ENCODE data around the gene LMBR1.
"Not testable (repeated sequence)": the region's sequence is repeated elsewhere in the genome, so short reads cannot be mapped to it uniquely, and the experiment has no call there.

The LMBR1 gene, protein sequence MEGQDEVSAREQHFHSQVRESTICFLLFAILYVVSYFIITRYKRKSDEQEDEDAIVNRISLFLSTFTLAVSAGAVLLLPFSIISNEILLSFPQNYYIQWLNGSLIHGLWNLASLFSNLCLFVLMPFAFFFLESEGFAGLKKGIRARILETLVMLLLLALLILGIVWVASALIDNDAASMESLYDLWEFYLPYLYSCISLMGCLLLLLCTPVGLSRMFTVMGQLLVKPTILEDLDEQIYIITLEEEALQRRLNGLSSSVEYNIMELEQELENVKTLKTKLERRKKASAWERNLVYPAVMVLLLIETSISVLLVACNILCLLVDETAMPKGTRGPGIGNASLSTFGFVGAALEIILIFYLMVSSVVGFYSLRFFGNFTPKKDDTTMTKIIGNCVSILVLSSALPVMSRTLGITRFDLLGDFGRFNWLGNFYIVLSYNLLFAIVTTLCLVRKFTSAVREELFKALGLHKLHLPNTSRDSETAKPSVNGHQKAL

DNA sequence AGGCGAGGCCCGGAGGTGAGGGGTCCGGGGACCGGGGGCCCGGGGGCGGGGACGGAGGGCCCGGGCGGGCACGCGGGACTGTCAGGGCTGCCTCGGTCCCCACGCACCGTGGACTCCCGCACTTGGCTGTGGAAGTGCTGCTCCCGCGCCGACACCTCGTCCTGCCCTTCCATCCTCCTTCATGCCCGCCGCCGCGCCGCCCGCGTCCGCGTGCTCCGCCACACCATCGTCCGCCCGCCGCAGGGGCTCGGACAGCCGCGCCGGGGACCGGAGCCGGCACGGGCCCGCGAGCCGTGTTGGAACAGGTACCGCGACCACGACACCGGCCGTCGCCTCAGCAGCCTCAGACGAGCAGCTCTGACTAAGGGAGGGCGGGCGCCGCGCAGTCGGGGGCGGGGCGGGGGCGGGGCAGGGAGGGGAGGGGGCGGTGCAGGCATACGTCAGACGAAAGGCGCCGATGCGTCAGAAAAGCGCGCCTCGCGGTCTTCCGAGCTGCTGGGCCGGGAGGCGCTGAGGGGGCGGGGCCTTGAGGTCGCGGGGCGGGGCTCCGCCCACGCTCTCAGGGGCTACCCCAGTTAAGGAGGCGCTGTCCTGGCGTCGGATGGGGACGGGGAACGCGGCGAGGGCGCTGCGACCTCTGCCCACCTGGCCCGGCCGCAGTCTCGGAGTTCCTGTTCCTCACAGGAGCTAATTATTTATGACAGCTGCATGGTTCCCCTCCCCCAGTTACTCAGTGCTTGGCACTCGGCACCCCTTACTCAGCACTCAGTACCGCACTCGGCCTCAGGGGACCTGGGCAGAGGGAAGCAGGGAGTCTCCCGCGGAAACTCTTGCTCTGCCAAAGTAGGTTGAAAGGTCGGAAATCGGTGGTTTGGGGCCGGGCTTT, at the start of gene LMBR1:
Gene LMBR1 (minus strand): TSS at position 363 of the 886 bp plus-strand sequence. CDS start 190 bp downstream, at position 173.
- FAIRE-seq (no peak), DNase-seq (ENCODE audit: insufficient read length, low spot score) (peak; percentile 91)

DNA sequence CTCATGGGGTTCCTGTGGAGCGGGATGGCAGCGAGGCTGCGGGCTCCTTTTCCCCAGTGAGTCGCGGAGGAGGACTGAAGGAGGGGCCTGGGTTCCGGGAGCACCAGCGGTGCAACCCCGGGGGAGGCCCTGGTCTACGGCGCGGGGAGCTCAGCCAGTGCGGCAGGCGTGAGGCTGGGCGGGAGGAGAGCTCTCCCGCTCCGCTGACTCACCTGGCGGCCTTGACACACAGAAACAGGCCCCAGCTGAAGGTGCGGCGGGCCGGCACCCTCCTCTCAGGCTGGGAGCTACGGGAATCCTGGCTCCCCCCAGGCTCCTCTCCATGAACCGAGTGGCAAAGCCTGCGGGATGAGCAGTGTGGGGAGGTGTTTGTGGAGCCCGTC, 49.7 kb upstream of the LMBR1 start:
- no peak for DNase-seq (ENCODE audit: insufficient read length, low spot score)

DNA sequence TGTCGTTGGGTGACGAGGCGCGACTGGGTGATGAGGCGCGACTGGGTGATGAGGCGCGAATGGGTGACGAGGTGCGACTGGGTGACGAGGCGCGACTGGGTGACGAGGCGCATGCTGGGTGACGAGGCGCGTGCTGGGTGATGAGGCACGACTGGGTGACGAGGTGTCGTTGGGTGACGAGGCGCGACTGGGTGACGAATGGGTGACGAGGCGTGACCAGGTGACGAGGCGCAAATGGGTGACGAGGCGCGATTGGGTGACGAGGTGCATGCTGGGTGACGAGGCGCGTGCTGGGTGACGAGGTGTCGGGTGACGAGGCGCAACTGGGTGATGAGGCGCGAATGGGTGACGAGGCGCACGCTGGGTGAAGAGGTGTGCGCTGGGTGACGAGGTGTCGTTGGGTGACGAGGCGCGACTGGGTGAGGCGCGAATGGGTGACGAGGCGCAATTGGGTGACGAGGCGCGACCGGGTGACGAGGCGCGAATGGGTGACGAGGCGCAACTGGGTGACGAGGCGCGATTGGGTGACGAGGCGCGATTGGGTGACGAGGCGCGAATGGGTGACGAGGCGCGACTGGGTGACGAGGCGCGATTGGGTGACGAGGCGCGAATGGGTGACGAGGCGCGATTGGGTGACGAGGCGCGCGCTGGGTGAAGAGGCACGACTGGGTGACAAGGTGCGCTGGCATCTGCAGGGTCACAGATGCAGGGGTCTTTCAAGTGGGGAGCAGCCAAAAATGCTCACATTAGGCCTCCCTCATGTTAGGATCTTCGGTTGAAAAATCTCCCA, 48.6 kb upstream of the LMBR1 start:
- FAIRE-seq, result no peak

More for the DNA sequence above, 49.7 kb upstream of the LMBR1 start:
- FAIRE-seq, result no peak

DNA sequence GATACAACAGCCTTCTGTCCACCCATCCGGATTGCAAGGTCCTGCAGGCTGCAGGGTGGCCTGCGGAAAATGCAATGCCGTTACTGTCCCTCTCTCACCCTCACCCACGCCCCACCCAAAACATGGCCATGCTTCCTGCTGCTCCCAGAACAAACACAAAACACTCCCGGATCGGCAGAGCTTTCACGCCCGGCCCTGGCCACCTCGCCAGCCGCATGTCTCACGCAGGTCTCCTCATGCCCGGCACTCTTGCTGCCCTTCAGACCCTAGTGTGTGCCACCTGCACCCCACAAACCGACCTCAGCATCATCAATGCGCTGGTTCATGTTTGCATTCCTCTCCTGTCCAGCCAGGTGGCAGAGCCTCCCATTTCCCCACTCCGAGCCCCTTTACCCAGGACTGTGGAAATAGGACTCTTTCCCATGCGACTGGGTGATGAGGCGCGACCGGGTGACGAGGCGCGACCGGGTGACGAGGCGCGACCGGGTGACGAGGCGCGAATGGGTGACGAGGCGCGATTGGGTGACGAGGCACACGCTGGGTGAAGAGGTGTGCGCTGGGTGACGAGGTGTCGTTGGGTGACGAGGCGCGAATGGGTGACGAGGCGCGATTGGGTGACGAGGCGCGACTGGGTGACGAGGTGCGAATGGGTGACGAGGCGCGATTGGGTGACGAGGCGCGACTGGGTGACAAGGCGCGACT, 47.6 kb upstream of the LMBR1 start:
- FAIRE-seq (no peak), DNase-seq (ENCODE audit: insufficient read length, low spot score) (no peak)

More for the DNA sequence above, 48.6 kb upstream of the LMBR1 start:
- no peak for DNase-seq (ENCODE audit: insufficient read length, low spot score)

DNA sequence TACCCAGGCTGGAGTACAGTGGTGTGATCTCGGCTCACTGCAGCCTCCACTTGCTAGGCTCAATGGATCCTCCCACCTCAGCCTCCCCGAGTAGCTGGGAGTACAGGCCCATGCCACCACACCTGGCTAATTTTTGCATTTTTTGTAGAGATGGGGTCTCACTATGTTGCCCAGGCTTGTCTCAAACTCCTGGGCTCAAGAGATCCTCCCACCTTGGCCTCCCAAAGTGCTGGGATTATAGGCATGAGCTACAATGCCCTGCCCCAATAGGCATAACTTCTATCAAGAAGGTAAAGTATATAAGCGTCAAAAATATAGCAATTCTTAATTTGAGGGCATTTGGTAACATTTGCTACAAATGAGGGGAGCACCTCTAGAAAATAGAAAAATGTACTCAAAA, 43.8 kb upstream of the LMBR1 start:
- not testable (repeated sequence) for DNase-seq (ENCODE audit: insufficient read length, low spot score); FAIRE-seq

DNA sequence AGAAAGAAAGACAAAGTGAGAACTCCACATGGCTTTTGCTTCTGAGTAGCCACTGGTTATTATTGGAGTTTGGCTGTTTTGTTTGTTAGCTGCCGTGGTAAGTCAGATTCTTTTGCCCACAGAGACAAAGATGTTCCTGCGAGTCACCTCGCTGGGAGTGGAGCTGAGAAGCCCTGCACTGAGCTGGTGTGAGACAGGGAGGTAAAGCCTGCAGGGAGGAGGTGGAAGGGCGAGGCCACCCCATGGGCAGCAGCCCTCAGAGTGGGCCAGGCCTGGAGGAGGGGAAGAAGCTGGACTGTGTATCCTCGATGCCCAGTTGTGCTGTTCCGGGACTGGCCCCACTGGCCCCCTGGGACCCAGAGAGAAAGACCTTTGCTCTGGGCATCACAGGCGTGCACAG, 42.3 kb upstream of the LMBR1 start:
- DNase-seq (ENCODE audit: insufficient read length, low spot score) (no peak), FAIRE-seq (no peak)

DNA sequence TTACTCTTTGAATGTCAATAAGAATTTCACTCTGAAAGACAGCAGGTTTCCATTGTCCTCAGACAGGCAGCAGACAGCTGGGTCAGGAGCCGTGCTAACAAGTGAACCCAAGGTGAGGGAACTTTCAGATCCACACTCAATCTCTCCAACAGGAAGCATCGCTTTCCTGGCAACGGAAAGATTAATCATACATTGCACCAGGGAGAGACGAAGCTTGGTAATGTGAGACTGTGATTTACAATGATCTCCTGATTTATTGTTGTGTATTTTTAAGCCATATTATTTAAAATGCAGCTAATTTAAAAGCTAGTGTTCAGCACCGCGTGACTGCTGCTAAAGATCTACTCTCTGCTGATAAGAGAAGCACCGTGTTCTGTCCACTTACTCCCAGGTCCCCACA, 39.0 kb upstream of the LMBR1 start:
- no peak for FAIRE-seq

DNA sequence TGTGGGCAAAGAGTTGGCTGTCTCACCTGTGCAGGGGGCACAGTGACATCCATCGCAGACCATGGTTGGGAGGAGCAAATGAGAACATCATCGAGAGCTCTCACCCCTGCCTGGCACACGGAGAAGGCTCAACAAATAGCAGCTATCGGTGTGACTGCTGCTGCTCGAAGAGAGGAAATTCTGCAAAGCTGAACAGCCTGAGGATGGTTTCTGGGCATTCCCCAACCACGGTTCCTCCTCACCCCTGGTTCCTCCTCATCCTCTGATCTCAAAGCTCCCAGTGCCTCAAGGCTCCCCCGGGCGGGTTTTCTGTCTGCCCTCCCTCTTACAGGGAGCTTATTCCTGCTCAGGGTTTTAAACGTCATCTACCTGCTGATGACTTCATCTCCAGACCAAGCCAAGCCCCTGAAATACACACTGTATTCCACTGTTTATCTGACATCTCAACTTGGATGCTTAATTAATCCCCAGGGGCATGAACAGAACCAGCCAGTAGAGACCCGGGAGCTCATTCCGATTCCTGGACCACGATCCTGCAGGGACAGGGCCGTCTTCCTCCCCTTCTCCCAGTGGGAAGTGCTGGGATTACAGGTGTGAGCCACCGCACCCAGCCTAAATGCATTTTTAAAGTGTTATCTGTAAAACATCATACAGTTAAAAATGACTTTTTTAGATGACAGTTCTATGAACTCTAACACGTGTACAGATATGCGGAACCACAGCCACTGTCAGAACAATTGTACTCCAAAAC, 37.0 kb upstream of the LMBR1 start:
- FAIRE-seq (no peak), DNase-seq (ENCODE audit: insufficient read length, low spot score) (no peak)

More for the DNA sequence above, 39.0 kb upstream of the LMBR1 start:
- no peak for DNase-seq (ENCODE audit: insufficient read length, low spot score)

DNA sequence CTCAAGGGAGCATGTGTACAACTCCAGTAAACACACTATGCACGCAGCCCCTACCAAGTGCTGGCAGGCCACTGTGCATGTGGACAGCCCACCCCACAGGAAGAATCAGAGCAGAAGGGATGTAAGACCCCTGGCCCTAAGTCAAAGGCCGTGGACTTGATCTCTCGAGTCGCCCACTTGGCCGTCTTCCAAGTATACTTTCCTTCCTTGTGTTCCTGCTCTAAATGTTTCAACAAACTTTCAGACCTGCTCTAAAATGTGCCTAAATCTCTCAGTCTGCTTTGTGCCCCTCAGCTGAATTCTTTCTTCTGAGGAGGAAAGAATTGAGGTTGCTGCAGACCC, 35.4 kb upstream of the LMBR1 start:
- FAIRE-seq, result no peak
- no peak for DNase-seq (ENCODE audit: insufficient read length, low spot score)

DNA sequence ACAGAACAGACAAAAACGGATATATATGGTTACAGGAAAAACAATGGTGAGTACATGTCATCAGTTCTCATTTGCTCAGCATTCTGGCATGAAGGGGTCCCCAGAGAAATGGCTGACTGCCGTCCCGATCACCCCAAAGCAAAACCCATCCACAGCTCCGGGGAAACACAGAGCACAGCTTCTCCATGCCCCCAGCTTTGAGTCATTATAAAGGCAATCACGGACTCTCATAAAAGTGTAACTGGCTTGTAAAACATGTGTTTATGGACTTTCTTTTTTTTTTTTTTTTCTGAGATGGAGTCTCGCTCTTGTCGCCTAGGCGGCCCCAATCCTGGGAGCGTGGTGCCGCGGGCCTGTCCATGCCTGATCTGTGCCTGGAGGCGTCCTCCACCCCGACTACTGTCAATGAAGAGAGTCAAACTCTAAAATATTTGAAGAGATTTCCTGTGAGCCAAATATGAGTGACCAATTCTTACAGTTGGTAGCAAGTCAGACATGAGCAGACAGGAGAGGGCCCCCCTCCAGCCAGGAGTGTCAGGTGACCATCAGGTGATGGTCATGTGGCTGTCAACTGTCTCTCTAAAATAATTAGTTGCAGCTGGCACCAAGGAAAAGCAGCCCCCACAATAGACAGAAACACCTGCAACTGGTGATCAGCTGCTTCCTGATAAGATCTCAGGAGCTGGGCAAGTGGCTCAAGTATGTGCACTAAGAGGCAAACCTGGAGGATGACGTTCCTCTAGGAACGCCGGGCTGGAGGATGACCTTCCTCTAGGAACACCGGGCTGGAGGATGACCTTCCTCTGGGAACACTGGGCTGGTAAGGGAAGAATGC, 34.8 kb upstream of the LMBR1 start:
- FAIRE-seq, result no peak

DNA sequence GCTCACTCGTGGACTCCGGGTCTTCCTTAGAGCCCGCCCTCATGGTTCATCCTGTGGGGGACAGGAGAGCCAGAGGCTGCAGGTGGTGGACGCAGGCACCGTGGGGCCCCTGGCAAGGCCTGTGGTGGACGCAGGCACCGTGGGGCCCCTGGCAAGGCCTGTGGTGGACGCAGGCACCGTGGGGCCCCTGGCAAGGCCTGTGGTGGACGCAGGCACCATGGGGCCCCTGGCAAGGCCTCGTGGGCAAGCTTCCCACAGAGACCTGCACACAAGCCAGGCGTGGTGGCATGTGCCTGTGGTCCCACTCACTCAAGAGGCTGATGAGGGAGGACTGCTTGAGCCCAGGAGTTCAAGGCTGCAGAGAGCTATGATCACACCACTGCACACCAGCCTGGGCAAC, 32.8 kb upstream of the LMBR1 start:
- not testable (repeated sequence) for FAIRE-seq; DNase-seq (ENCODE audit: insufficient read length, low spot score)

More for the DNA sequence above, 34.8 kb upstream of the LMBR1 start:
- no peak for DNase-seq (ENCODE audit: insufficient read length, low spot score)

DNA sequence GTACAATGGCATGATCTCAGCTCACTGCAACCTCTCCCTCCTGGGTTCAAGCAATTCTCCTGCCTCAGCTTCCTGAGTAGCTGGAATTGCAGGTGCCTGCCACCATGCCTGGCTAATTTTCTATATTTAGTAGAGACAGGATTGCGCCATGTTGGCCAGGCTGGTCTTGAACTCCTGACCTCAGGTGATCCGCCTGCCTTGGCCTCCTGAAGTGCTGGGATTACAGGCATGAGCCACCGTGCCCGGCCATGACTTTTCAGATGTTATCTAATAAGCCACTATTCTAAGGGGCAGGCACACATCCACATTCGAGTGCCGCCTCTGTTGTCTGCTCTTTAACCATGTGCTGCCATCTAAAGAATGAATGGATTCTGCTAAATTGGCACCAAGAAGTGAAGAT, 29.3 kb upstream of the LMBR1 start:
- not testable (repeated sequence) for FAIRE-seq; DNase-seq (ENCODE audit: insufficient read length, low spot score)

DNA sequence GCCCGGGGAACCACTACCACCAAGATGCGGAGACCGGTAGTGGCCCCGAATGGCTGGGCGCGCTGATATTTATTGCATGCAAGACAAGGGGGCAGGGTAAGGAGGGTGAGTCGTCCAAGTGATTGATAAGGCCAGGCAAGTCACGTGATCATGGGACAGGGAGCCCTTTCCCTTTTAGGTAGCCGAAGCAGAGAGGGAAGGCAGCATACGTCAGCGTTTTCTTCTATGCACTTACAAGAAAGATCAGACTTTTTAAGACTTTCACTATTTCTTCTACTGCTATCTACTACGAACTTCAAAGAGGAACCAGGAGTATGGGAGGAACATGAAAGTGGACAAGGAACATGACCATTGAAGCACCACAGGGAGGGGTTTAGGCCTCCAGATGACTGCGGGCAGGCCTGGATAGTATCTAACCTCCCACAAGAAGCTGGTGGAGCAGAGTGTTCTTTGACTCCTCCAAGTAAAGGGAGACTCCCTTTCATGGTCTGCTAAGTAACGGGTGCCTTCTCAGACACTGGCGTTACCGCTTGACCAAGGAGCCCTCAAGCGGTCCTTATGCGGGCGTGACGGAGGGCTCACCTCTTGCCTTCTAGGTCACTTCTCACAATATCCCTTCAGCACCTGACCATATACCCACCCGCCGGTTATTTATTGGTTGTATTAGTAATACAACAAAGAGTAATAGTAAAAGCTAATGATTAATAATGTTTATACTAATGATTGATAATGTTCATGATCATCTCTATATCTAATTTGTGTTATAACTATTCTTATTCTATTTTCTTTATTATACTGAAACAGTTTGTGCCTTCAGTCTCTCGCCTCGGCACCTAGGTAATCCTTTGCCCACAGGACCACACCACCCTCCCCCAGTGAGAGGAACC, 27.7 kb upstream of the LMBR1 start:
- DNase-seq (ENCODE audit: insufficient read length, low spot score); FAIRE-seq: not testable (repeated sequence)

DNA sequence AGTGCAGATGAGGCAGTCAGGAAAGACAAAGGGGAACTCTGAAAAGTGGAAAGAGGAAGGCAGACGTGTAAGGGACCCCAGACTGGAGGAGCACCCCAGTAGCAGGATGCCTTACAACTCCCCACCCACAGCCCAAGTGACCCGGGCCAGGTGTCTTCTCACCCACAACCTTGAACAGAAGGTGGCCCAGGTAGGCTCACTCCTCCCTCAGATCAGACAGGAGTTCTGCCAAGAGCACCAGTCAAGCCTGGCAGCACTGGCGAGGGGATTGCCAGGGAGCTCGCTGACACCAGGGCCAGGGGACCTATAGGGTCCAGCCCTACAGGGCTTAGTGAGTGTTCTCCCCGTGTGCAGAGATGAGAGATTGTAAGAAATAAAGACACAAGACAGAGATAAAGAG, 27.1 kb upstream of the LMBR1 start:
- FAIRE-seq (no peak), DNase-seq (ENCODE audit: insufficient read length, low spot score) (no peak)

DNA sequence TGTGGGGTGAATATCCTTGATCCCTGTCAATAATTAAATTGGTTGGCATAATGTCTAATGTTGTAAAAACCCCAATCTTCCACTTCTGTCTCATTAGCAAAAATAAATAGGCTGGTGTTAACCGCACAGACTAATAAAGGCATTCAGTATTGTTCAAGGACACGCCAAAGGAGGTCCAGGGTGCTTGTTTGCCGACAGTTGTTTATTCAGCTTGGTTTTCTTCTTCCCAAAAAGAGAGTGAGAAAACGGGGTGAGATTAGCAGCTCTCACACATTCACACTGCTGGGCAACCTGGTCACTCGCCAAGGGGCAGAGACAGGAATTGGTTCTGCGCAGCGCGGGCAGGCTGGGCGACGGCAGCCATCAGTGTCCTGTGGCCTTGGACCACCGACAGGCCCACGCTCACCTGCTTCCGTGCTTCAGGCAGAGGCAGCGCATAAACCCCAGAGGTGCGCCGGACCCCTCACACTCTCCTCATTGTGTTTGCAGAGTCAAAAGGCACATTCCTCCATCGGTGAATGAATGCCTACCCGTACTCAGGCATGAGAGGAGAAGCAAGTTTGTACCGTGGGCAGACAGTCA, 26.2 kb upstream of the LMBR1 start:
- DNase-seq (ENCODE audit: insufficient read length, low spot score) (no peak), FAIRE-seq (no peak)

DNA sequence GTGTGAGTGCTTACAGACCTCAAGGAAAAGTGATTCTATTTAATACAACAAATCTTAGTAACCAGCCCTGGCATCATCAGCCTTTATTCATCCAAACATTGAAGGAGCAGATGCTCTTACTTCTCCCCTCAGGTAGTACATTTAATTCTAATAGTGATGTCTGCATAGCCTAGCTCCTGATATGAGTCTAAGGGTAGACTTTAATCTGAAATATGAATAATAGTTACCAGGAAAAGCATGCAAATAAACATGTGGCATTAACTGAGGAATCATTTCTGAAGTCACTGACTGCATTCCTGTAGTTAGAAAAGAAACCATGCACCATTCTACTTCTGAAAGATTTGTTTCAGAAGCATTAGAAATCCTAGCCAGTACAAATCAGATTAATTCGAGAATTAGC, 25.7 kb upstream of the LMBR1 start:
- FAIRE-seq, result no peak
- DNase-seq (ENCODE audit: insufficient read length, low spot score), result no peak

All from HTR-8/SVneo (cell line).